PC-9 (cell line): ENCODE results near the gene NCAM2. TPM values are rescaled to one million over a fixed set of nuclear protein-coding genes. Genes with fewer than 3 reads are reported as not detected.

Source experiments
- BruUV-seq: library from RNA; stranded (reverse); fragments of 400-500 nt; replicated peaks from 2 replicates; lab custom pipeline; 2021; lab: Mats Ljungman, UMichigan
- CTCF ChIA-PET: fragments of 300-600 bp; sonication (Branson Sonifier 250); formaldehyde crosslinking; loops from one replicate; lab custom pipeline; 2022; ENCODE audit warnings: antibody characterized with exemption; lab: Charles Lee
- POLR2A ChIA-PET: fragments of 300-600 bp; sonication (Branson Sonifier 250); formaldehyde crosslinking; loops from one replicate; lab custom pipeline; 2022; ENCODE audit warnings: antibody characterized with exemption; ENCODE audit not compliant: unreplicated experiment; lab: Charles Lee
- DNase-seq, 2 experiments: peaks; one replicate each; pipeline versions ENCODE4 v3.0.0 to v3.0.0-alpha.2; 2015 to 2022; ENCODE audit warnings: mixed read lengths in 1 of 2
- H2AFZ ChIP-seq: fragments of 200-600 bp; sonication (generic); 2 replicates; pipeline ENCODE4 v1.8.1; 2017; ENCODE audit warnings: antibody characterized with exemption
- H3F3A ChIP-seq: fragments of 200-600 bp; sonication (generic); 2 replicates; pipeline ENCODE4 v1.8.1; 2017; ENCODE audit warnings: antibody characterized with exemption, mild to moderate bottlenecking, low read depth; ENCODE audit not compliant: insufficient read depth
- H3K27ac ChIP-seq: fragments of 200-600 bp; sonication (generic); 2 replicates; pipeline ENCODE4 v1.6.1; 2016; ENCODE audit warnings: mixed run types
- H3K27me3 ChIP-seq: fragments of 200-600 bp; sonication (generic); 2 replicates; pipeline ENCODE4 v1.6.1; 2016; ENCODE audit warnings: low read depth, mixed run types; ENCODE audit not compliant: insufficient read depth
- H3K36me3 ChIP-seq: fragments of 200-600 bp; sonication (generic); 2 replicates; pipeline ENCODE4 v1.6.1; 2016; ENCODE audit warnings: low read depth, mixed run types
- H3K4me1 ChIP-seq: fragments of 200-600 bp; sonication (generic); replicated peaks from 2 replicates; pipeline ENCODE4 v1.6.1; 2016; ENCODE audit warnings: mixed run types; ENCODE audit not compliant: insufficient read depth
- H3K4me2 ChIP-seq: fragments of 200-600 bp; sonication (generic); 2 replicates; pipeline ENCODE4 v1.6.1; 2017; ENCODE audit warnings: mixed run types
- H3K4me3 ChIP-seq: fragments of 200-600 bp; sonication (generic); 2 replicates; pipeline ENCODE4 v1.6.1; 2016; ENCODE audit warnings: mixed run types
- H3K79me2 ChIP-seq: fragments of 200-600 bp; sonication (generic); 2 replicates; pipeline ENCODE4 v1.6.1; 2017; ENCODE audit warnings: low read depth, mixed run types
- H3K9me2 ChIP-seq: fragments of 200-600 bp; sonication (generic); 2 replicates; pipeline ENCODE4 v1.8.1; 2017; ENCODE audit warnings: mild to moderate bottlenecking; ENCODE audit not compliant: insufficient read depth
- H3K9me3 ChIP-seq: fragments of 200-600 bp; sonication (generic); 2 replicates; pipeline ENCODE4 v1.8.1; 2016; ENCODE audit warnings: low read depth; ENCODE audit not compliant: insufficient read depth
- H4K20me1 ChIP-seq: fragments of 200-600 bp; sonication (generic); 2 replicates; pipeline ENCODE4 v1.8.1; 2017; ENCODE audit not compliant: insufficient read depth
- CTCF ChIP-seq: fragments of 200-600 bp; sonication (generic); conservative IDR thresholded peaks from 2 replicates; pipeline ENCODE4 v1.6.1; 2017; ENCODE audit warnings: mixed run types, antibody characterized with exemption, mild to moderate bottlenecking, moderate library complexity
- EZH2 ChIP-seq: fragments of 200-600 bp; sonication (generic); IDR thresholded peaks from 2 replicates; pipeline ENCODE4 v1.8.0; 2017; ENCODE audit warnings: antibody characterized with exemption, low read depth
- intact Hi-C: fragments of 100-400 bp; cut with micrococcal nuclease; formaldehyde crosslinking; loops from one replicate; pipeline ENCODE4 v1.10.0; 2022; ENCODE audit not compliant: unreplicated experiment
- total RNA-seq: library from RNA; stranded (reverse); gene quantifications from 2 replicates; pipeline ENCODE4 v1.2.3, GENCODE V29; 2021

Gene NCAM2
- total RNA-seq, 1 experiment from 2014 or later = not detected

- Histone ChIP-seq H4K20me1 (no peaks in the 10 kb centered on the region), H3K4me2 (no peak overlapping the region), H2AFZ (no peak overlapping the region), H3F3A (no peaks in the 10 kb centered on the region), H3K9me2 (no peaks in the 10 kb centered on the region), H3K27ac (no peak overlapping the region), H3K4me3 (no peak overlapping the region), H3K36me3 (no peaks in the 10 kb centered on the region), H3K4me1 (no peaks in the 10 kb centered on the region), H3K27me3 (no peaks in the 10 kb centered on the region), H3K79me2 (no peaks in the 10 kb centered on the region), H3K9me3 (no peaks in the 10 kb centered on the region)
- no TSS peak for BruUV-seq
- TF ChIP-seq CTCF = no peak
- no peak for TF ChIP-seq EZH2
- POLR2A ChIA-PET = no interaction called here
- CTCF ChIA-PET = no interaction called here
- DNase-seq = no peak
- intact Hi-C loops = no loop called here
Observed at GRCh38 chr21:21101911-21102310, 103.7 kb downstream of the NCAM2 start.

- Histone ChIP-seq H3K4me1 (no peaks in the 10 kb centered on the region), H3K27me3 (no peaks in the 10 kb centered on the region), H3K27ac (no peak overlapping the region), H3K9me3 (no peaks in the 10 kb centered on the region), H3F3A (no peaks in the 10 kb centered on the region), H3K9me2 (no peaks in the 10 kb centered on the region), H4K20me1 (no peaks in the 10 kb centered on the region), H3K79me2 (no peaks in the 10 kb centered on the region), H2AFZ (no peak overlapping the region), H3K4me3 (no peak overlapping the region), H3K4me2 (no peak overlapping the region), H3K36me3 (no peaks in the 10 kb centered on the region)
- DNase-seq = no peak
- BruUV-seq = no TSS peak
- intact Hi-C loops = no loop called here
- ChIA-PET POLR2A (no interaction called here), CTCF (no interaction called here)
- TF ChIP-seq EZH2 (no peak), CTCF (no peak)
Observed at GRCh38 chr21:21102896-21103295, 104.7 kb downstream of the NCAM2 start.

- no peaks in the 10 kb centered on the region for H3K9me2 ChIP-seq
- no peaks in the 10 kb centered on the region for H3K36me3 ChIP-seq
- H4K20me1 ChIP-seq = no peaks in the 10 kb centered on the region
- BruUV-seq = no TSS peak
- no peak overlapping the region for H3K27ac ChIP-seq
- no peak for DNase-seq
- H3K4me3 ChIP-seq = no peak overlapping the region
- H3K79me2 ChIP-seq = no peaks in the 10 kb centered on the region
- ChIA-PET CTCF (no interaction called here), POLR2A (no interaction called here)
- intact Hi-C loops = no loop called here
- no peaks in the 10 kb centered on the region for H3K27me3 ChIP-seq
- TF ChIP-seq CTCF (no peak), EZH2 (no peak)
- no peaks in the 10 kb centered on the region for H3K4me1 ChIP-seq
- H3K9me3 ChIP-seq = no peaks in the 10 kb centered on the region
- H2AFZ ChIP-seq = no peak overlapping the region
- H3K4me2 ChIP-seq = no peak overlapping the region
- no peaks in the 10 kb centered on the region for H3F3A ChIP-seq
Observed at GRCh38 chr21:21103692-21104091, 105.5 kb downstream of the NCAM2 start.
